ENCODE measurements around the gene TTYH3. TPM values are rescaled to one million over a fixed set of nuclear protein-coding genes. Genes with fewer than 3 reads are reported as not detected.

The TTYH3 gene
- total RNA-seq, 1 experiment from 2014 or later: 122 TPM

- H3K18ac ChIP-seq (ENCODE audit: insufficient read length, low read depth, low read length): no peak overlapping the region
- Mint-ChIP-seq H3K27ac (no peak overlapping the region), H3K9me3 (no peaks in the 10 kb centered on the region; a peak in 1 of 5 replicates), H3K4me3 (no peak overlapping the region; a peak in 1 of 5 replicates), H3K4me1 (no peaks in the 10 kb centered on the region), H3K36me3 (ENCODE audit: insufficient read depth in 1 of 3, low read depth in 3 of 3) (peaks cover 13 to 42% (median 29%) of the 10 kb centered on the region in 3 experiments), H3K27me3 (ENCODE audit: low read depth) (no peaks in the 10 kb centered on the region; the same call in 1 of the 2 replicates)
- no peak overlapping the region for H2BK120ac ChIP-seq (ENCODE audit: low read depth, low read length, poor library complexity, severe bottlenecking)
- H3K56ac ChIP-seq (ENCODE audit: insufficient read length, low read depth, low read length): no peak overlapping the region
- H2BK12ac ChIP-seq (ENCODE audit: insufficient read length, low read depth, low read length): no peak overlapping the region
- H3K23me2 ChIP-seq (ENCODE audit: insufficient read length, low read depth, low read length, poor library complexity, severe bottlenecking): no peaks in the 10 kb centered on the region
- TF ChIP-seq CTCF (conservative IDR thresholded peaks at IDR 0.05): no peak
- H3K4me1 ChIP-seq (ENCODE audit: insufficient read depth, low read length): no peaks in the 10 kb centered on the region
- H4K5ac ChIP-seq (ENCODE audit: insufficient read length, low read depth, low read length): no peak overlapping the region
- no peak overlapping the region for H4K8ac ChIP-seq (replicated peaks; ENCODE audit: insufficient read length, low read depth, low read length)
- H3K27ac ChIP-seq (ENCODE audit: insufficient read length, low read depth, low read length): no peak overlapping the region
- no CpG with 5 or more reads among the region's 2 CpGs for WGBS (ENCODE audit: extremely low coverage, insufficient read length, low lambda C conversion rate)
- H2BK15ac ChIP-seq (ENCODE audit: low read depth, low read length): no peak overlapping the region
- no peak overlapping the region for H2AK5ac ChIP-seq (ENCODE audit: insufficient read length, low read length)
- H3K79me1 ChIP-seq (ENCODE audit: insufficient read depth, low read depth, low read length, poor library complexity, severe bottlenecking): no peaks in the 10 kb centered on the region
- H3K79me2 ChIP-seq (ENCODE audit: insufficient read depth, low read length): no peaks in the 10 kb centered on the region
- no peak overlapping the region for H3K23ac ChIP-seq (ENCODE audit: insufficient read length, low read depth, low read length)
- DNase-seq: no peak
- H2AFZ ChIP-seq (ENCODE audit: low read length): no peak overlapping the region
- no peak overlapping the region for H2BK5ac ChIP-seq (ENCODE audit: insufficient read length, low read length)
- H3K27me3 ChIP-seq (ENCODE audit: insufficient read depth, low read length): no peaks in the 10 kb centered on the region
- no peak overlapping the region for H3T11ph ChIP-seq (ENCODE audit: low read length)
- H3K14ac ChIP-seq (ENCODE audit: insufficient read depth, low read length): no peak overlapping the region
- H4K20me1 ChIP-seq (ENCODE audit: control insufficient read depth, insufficient read depth, insufficient read length): no peaks in the 10 kb centered on the region
- H2BK20ac ChIP-seq (ENCODE audit: low read depth, low read length, poor library complexity, severe bottlenecking): no peak overlapping the region
- H3K4me2 ChIP-seq (ENCODE audit: insufficient read depth, insufficient read length, low read length): no peak overlapping the region
- H4K91ac ChIP-seq (ENCODE audit: insufficient read length, low read depth, low read length): no peak overlapping the region
- H3K4ac ChIP-seq (ENCODE audit: low read depth, low read length): no peak overlapping the region
- H3K9me3 ChIP-seq (ENCODE audit: control insufficient read depth, low read depth, low read length): no peaks in the 10 kb centered on the region
- H3K9ac ChIP-seq (ENCODE audit: extremely low read depth, insufficient read length, low read length): no peak overlapping the region
These were observed 25.4 kb downstream of the TTYH3 start for GRCh38 chr7:2657208-2657607.
